ENCODE results near the gene CELF2.

CELF2 gene

GRCh38 chr10:11058965-11059364, 41.3 kb downstream of the CELF2 start:
- no peak for DNase-seq (ENCODE audit: low read depth in 2 of 2)

GRCh38 chr10:11063856-11064255, 46.2 kb downstream of the CELF2 start:
- no peak for DNase-seq (ENCODE audit: low read depth in 2 of 2)

DNA sequence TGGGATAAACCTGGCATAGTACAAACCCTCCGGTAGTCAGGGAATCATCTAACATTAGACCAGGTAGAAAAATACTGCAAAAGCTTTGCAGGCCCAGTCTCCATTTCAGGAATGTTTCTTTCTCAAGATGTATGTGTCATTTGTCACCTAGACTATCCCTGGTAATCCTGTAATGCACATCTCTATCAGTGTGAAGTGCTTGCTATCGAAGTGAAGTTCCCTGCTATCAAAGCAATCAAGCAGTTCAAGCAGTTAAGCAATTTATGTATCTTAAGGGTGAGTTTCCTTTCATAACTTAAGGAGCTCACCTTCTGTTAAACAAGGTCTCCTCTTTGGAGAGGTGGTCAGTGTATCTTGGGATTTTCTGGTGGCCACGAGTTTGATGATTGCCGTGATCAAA, 47.2 kb downstream of the CELF2 start:
- DNase-seq (ENCODE audit: low read depth in 2 of 2): no peak

DNA sequence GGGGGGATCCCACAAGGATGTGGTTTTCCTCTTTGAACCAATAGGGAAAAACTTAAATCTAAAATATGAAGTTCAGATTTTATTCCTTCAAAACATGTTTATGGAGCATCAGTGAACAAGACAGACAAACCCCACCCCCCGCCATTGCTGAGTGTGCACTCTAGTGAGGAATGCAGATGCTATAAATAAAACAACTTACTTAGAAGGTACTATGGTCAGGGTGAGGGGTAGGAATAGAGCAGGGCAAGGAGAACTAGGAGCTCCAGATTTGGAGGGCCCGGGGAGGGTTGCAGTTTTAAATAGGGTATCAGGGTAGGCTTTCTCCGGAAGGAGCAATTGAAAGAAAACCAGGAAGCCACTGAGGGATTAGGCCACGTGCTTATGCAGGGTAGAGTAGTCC, 47.9 kb downstream of the CELF2 start:
- DNase-seq (ENCODE audit: low read depth in 2 of 2): no peak

DNA sequence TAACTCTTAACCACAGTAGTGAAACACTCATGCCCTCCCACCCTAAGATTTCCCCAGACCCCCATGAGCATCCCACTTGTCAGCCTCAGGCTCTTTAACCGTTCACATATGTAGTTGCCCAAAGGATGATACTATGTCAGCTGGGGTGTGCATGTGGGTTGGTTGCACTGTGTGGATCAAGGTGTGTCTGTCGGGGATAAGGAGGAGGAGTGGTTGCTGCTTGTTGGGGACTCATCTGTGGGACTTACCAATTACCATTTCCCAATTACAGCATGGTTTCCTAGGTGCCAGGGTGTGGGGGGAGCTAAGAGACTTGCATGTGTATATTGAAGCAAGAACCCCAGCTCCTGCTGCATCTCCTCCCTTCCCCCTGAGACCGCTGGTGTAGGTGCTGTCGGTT, 48.8 kb downstream of the CELF2 start:
- DNase-seq (ENCODE audit: low read depth in 2 of 2): no peak

- no peak for DNase-seq (ENCODE audit: low read depth in 2 of 2)
Observed at GRCh38 chr10:11068861-11069633, 51.4 kb downstream of the CELF2 start.

GRCh38 chr10:11073410-11073809, 55.7 kb downstream of the CELF2 start:
- DNase-seq (ENCODE audit: low read depth in 2 of 2): no peak

GRCh38 chr10:11074536-11075267, 57.0 kb downstream of the CELF2 start:
- DNase-seq (ENCODE audit: low read depth in 2 of 2): no peak

DNA sequence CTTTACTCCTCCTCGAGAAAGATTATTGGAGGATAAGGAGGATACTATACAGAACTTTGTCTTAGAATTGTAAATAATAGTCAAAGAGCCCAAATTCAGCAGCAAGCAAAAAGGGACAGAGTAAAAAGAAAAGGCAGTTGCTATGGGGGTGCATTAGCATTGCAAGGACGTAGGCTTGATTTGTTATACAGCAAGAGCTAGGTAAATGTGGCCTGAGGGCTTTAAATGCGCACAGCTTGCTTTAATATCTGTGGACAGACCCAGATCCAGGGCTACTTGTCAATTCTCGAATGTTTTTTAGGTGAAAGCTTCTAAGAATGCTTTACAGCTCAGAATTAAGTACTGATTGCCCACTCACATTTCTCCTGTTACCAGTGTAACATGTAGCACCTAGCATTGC, 58.5 kb downstream of the CELF2 start:
- DNase-seq (ENCODE audit: low read depth in 2 of 2): no peak

GRCh38 chr10:11080564-11080984, 62.9 kb downstream of the CELF2 start:
- DNase-seq (ENCODE audit: low read depth in 2 of 2): no peak

GRCh38 chr10:11081408-11081807, 63.7 kb downstream of the CELF2 start:
- no peak for DNase-seq (ENCODE audit: low read depth in 2 of 2)

- no peak for DNase-seq (ENCODE audit: low read depth in 2 of 2)
Observed at GRCh38 chr10:11082526-11082925, 64.9 kb downstream of the CELF2 start.

DNA sequence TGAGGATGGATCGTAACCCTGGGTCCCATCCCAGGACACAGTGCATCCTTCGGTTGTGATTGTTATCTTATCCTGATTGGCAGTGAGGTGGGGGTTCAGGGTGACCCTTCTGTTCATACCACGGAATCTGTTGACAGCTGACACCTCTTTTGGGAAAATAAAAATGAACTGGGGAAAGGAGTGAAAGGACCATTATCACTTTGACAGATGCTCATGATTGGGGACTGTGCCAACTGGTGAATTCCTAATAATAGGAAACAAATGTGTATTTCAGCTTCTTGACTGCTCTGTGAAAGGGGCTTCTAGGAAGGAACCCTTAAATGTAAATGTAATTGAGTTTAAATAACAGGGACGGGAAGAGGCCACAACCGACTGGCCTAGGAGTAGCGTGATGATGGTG, 65.4 kb downstream of the CELF2 start:
- no peak for DNase-seq (ENCODE audit: low read depth in 2 of 2)

- no peak for DNase-seq (ENCODE audit: low read depth in 2 of 2)
Observed at GRCh38 chr10:11085545-11085944, 67.9 kb downstream of the CELF2 start.

GRCh38 chr10:11086177-11086840, 68.6 kb downstream of the CELF2 start:
- no peak for DNase-seq (ENCODE audit: low read depth in 2 of 2)

DNA sequence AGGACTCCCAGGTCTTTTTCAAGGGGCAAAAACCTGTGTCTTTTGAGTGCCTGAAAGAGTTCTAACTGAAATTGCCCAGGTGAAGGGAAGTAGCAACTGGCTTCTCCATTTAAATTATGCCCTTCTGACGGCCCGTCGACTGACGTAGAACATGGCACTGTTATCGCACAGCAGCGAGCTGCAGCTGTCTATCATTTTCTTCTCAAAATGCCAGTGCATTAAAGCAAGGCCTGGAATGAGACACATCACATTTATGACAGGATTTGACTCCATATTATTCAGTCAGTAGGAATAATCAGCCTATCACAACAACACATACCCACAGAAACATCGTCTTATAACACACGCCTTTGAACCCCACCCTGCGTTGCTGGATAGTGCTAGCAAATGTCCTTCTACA, 69.7 kb downstream of the CELF2 start:
- DNase-seq (ENCODE audit: low read depth in 2 of 2): no peak

- DNase-seq (ENCODE audit: low read depth in 2 of 2): no peak
Observed at GRCh38 chr10:11088709-11089108, 71.0 kb downstream of the CELF2 start.

GRCh38 chr10:11089272-11089671, 71.6 kb downstream of the CELF2 start:
- no peak for DNase-seq (ENCODE audit: low read depth in 2 of 2)

- DNase-seq (ENCODE audit: low read depth in 2 of 2): no peak
Observed at GRCh38 chr10:11091517-11092102, 73.9 kb downstream of the CELF2 start.

DNA sequence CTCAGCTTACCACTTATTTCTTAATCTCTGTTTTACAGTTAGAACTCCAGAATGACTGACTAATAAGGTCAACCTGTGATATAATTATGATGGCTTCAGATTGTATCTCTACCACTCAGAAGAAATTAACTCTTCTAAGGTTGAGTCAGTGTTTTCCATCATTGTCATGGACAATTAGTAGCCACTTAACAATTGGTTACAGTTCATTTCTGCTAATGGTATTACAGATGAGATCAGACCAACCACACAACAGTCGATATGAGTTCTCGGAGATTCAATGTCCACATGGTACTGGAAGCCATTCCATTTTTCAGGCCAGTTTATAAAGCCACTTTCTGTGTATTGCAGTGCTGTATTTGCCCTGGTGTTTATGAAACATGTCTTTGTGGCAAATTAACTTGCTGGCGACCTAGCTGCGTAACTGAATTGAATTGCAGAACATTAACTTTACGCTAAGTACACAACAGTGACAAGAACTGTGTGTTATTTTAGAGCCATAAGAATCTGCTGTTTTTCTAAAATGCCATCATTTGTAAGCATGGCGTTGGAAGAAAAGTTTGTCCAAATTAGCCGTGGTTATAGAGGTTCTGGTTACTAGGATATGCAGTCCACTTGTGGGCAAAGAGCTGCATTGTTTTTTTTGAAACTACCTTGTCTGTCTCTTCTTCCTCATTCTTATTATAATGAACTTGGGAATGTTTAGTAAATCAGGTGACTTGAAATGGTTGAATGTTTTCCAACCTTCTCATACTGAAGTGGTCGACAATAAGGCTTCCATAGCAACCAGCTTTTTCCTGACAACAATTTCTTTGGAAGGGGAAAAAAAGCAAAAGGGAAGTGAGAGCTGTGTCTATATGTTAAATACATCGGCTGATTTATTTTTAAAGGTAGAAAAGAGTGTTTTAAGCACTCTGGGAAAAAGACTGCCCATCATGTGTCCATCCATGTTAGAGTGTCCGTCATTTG, 76.4 kb downstream of the CELF2 start:
- no peak for DNase-seq (ENCODE audit: low read depth in 2 of 2)

DNA sequence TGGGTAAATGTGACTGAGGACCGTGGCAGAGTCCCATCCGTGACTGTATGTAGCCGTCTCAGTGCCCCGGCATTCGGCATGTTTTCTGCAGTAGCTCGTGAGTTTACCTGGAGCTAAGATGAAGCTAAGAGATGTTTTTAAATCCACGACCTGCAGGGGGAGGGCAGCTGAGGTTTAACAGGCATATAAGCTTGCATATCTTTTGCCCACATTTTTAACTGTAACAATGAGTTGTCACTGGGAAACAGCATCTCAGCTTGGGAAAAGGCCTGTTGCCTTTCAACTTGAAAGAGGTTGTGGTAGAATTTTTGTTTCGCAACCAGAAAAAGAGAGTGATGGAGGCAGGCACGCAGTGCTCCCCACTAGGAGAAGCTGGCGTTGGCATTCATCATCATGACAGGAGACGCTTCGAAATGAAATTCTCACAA, 77.7 kb downstream of the CELF2 start:
- no peak for DNase-seq (ENCODE audit: low read depth in 2 of 2)

Measured in activated CD8-positive, alpha-beta memory T cell treated with anti-CD3 and anti-CD28 coated beads for 4 hours (primary cell).